Activated T-cell treated with anti-CD3 and anti-CD28 coated beads for 1 hour (primary cell): ENCODE results near the gene IL15.
"Not testable (repeated sequence)": the region's sequence is repeated elsewhere in the genome, so short reads cannot be mapped to it uniquely, and the experiment has no call there.

ENCODE experiments used
- DNase-seq: peaks from one replicate; pipeline ENCODE4 v3.0.0-alpha.2; 2020; ENCODE audit warnings: low read depth

IL15 gene

GRCh38 chr4:141703497-141703896 is 67.1 kb downstream of the IL15 start:
- no peak for DNase-seq

GRCh38 chr4:141705048-141705746 is 68.8 kb downstream of the IL15 start:
- DNase-seq, result no peak

- no peak for DNase-seq
Measured at GRCh38 chr4:141705747-141706377, 69.5 kb downstream of the IL15 start.

- DNase-seq, result no peak
Measured at GRCh38 chr4:141706445-141706844, 70.1 kb downstream of the IL15 start.

- DNase-seq, result no peak
Measured at GRCh38 chr4:141711211-141711610, 74.8 kb downstream of the IL15 start.

- no peak for DNase-seq
Measured at GRCh38 chr4:141713185-141713584, 76.8 kb downstream of the IL15 start.

GRCh38 chr4:141713771-141714445 is 77.5 kb downstream of the IL15 start:
- DNase-seq, result no peak

GRCh38 chr4:141719585-141719984 is 83.2 kb downstream of the IL15 start:
- DNase-seq, result no peak

- no peak for DNase-seq
Measured at GRCh38 chr4:141721174-141721573, 84.8 kb downstream of the IL15 start.

GRCh38 chr4:141724646-141725045 is 88.3 kb downstream of the IL15 start:
- no peak for DNase-seq

GRCh38 chr4:141727420-141727819 is 91.0 kb downstream of the IL15 start:
- no peak for DNase-seq

- DNase-seq, result no peak
Measured at GRCh38 chr4:141730805-141731204, 94.4 kb downstream of the IL15 start.

GRCh38 chr4:141731481-141731880 is 95.1 kb downstream of the IL15 start:
- DNase-seq, result no peak

- no peak for DNase-seq
Measured at GRCh38 chr4:141739636-141740035, 103.3 kb downstream of the IL15 start.

- no peak for DNase-seq
Measured at GRCh38 chr4:141746026-141746425, 109.6 kb downstream of the IL15 start.

GRCh38 chr4:141751806-141752205 is 115.4 kb downstream of the IL15 start:
- not testable (repeated sequence) for DNase-seq

- DNase-seq, result no peak
Measured at GRCh38 chr4:141757287-141757686, 120.9 kb downstream of the IL15 start.

GRCh38 chr4:141759796-141760425 is 123.5 kb downstream of the IL15 start:
- DNase-seq, result no peak

GRCh38 chr4:141761926-141762325 is 125.5 kb downstream of the IL15 start:
- DNase-seq, result no peak

GRCh38 chr4:141763374-141763773 is 127.0 kb downstream of the IL15 start:
- no peak for DNase-seq

GRCh38 chr4:141768954-141769353 is 132.6 kb downstream of the IL15 start:
- no peak for DNase-seq

- no peak for DNase-seq
Measured at GRCh38 chr4:141771889-141772830, 135.8 kb downstream of the IL15 start.
